ENCODE measurements around the gene NTSR1. TPM values are rescaled to one million over a fixed set of nuclear protein-coding genes. Genes with fewer than 3 reads are reported as not detected.
A peak's percentile ranks its signal among the peaks of the same experiment; 100 is the strongest.

Gene NTSR1
- total and polyA plus RNA-seq, 9 donors = 0.05 to 0.23 (median 0.08) TPM; not detected in 5

DNA sequence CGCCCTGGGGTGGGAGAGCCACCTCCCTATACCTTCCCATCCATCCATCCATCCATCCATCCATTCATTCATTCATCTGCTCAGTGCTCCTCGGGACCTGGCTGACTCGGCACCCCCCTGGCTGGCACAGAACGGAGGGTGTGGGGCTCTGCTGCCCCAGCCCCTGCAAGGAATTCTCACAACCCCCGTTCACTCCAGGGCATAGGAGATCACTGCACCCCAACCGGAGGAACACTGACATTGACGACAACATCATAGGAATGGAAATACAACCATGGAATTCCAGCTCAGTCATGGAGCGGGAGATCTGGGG lies 59.6 kb downstream of the NTSR1 start:
- TF ChIP-seq EP300 (IDR thresholded peaks at IDR 0.05) (no peak), POLR2A (IDR thresholded peaks at IDR 0.05) (no peak)
- TF ChIP-seq, protein P1, sequence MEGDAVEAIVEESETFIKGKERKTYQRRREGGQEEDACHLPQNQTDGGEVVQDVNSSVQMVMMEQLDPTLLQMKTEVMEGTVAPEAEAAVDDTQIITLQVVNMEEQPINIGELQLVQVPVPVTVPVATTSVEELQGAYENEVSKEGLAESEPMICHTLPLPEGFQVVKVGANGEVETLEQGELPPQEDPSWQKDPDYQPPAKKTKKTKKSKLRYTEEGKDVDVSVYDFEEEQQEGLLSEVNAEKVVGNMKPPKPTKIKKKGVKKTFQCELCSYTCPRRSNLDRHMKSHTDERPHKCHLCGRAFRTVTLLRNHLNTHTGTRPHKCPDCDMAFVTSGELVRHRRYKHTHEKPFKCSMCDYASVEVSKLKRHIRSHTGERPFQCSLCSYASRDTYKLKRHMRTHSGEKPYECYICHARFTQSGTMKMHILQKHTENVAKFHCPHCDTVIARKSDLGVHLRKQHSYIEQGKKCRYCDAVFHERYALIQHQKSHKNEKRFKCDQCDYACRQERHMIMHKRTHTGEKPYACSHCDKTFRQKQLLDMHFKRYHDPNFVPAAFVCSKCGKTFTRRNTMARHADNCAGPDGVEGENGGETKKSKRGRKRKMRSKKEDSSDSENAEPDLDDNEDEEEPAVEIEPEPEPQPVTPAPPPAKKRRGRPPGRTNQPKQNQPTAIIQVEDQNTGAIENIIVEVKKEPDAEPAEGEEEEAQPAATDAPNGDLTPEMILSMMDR (IDR thresholded peaks at IDR 0.05) = no peak
- whole genome bisulfite sequencing, 3 donors = 57 to 62% (median 58%) methylated on average over 8 of the region's 8 CpGs
- intact Hi-C loops (cut with DNase I) = no loop called here
- H3K27ac ChIP-seq = no peak overlapping the region
- H3K27me3 ChIP-seq = no peaks in the 10 kb centered on the region
- no peaks in the 10 kb centered on the region for H3K9me3 ChIP-seq
- DNase-seq = no peak
- H3K4me3 ChIP-seq = no peak overlapping the region
- peaks cover 9% of the 10 kb centered on the region for H3K4me1 ChIP-seq (ENCODE audit: insufficient read depth)
- no peaks in the 10 kb centered on the region for H3K36me3 ChIP-seq

DNA sequence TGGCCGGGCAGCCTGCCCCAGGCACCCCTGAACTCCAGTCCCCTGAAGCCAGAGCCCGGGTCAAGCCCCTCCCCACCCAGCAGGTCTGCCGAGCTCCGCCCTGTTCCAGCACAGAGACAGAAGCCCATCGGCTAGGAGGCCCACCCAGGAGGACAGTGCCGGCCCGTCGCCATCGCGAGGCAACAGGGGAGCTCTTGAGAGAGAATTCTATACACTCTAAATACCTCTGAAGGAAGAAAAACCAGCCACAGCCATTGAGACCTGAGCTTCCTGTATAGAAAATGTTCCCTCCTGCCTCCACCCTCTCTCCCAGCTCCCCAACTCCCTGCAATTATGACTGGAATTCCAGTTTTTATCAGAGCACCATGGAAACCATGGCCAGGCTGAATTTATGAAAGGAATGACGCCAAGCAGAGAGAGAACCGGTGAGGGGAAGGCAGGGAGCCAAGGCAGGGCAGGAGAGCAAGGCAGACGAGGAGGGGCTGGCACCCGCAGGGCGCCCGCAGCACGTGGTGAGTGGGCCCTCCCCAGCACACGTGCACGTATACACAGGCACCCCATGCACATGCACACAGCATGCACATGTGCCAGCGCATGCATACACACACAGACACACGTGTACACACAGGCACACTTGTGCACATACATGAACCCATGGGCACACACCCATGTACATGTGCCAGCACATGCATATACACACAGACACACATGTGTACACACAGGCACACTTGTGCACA lies 60.1 kb downstream of the NTSR1 start:
- intact Hi-C loops (cut with DNase I) = no loop called here
- no peak overlapping the region for H3K27ac ChIP-seq
- no peak overlapping the region for H3K4me3 ChIP-seq
- no peaks in the 10 kb centered on the region for H3K9me3 ChIP-seq
- TF ChIP-seq, protein P1 (IDR thresholded peaks at IDR 0.05) = no peak
- no peak for TF ChIP-seq POLR2A (IDR thresholded peaks at IDR 0.05)
- TF ChIP-seq EP300 (IDR thresholded peaks at IDR 0.05) = no peak
- WGBS, 3 donors = 7 to 20% (median 14%) methylated on average over 21 of the region's 21 CpGs
- DNase-seq = peak in 3 of 5 donors; percentile 32 to 76 (median 58)
- no peaks in the 10 kb centered on the region for H3K27me3 ChIP-seq
- H3K4me1 ChIP-seq (ENCODE audit: insufficient read depth) = peaks cover 9% of the 10 kb centered on the region
- H3K36me3 ChIP-seq = no peaks in the 10 kb centered on the region

DNA sequence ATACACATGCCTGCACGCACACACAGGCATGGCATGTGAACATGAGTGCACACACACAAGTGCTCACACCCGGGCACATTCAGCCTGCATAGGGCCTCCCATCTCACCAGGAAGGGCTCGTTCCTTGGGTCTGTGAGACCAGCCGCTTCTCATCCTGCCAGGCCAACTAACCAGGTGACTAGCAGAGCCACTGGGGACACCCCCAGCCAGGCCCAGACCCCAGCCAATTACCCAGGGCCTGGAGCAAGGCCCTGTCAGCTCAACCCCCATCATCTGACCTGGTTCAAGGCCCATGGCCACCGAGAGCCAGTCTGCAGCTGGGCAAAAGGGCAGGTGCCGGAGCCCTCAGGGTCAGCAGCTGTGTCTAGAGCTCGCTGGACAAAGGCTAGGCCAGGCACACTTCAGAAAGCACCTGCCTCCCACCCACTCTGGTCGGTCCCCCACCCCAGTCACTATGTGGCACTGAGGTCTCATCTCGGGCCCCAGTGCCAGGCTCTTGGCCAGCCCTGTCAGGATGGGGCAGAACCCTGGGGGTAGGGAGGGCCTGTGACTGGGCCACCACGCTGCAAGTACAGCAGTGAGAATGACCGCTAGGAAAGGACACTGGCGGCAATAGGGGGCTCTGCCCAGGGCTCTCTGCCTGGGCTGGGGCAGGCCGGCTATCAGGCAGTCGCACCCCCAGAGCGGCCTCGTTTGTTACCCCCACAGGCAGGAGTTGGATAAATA lies 60.9 kb downstream of the NTSR1 start:
- Histone ChIP-seq H3K4me3 (no peak overlapping the region), H3K27ac (no peak overlapping the region), H3K4me1 (ENCODE audit: insufficient read depth) (peaks cover 9% of the 10 kb centered on the region), H3K36me3 (no peaks in the 10 kb centered on the region), H3K9me3 (no peaks in the 10 kb centered on the region), H3K27me3 (no peaks in the 10 kb centered on the region)
- DNase-seq = no peak
- 87 to 88% (median 88%) methylated on average over 16 of the region's 16 CpGs for WGBS, 3 donors
- TF ChIP-seq POLR2A (IDR thresholded peaks at IDR 0.05) (no peak), EP300 (IDR thresholded peaks at IDR 0.05) (no peak)
- TF ChIP-seq, protein P1 (IDR thresholded peaks at IDR 0.05) = no peak
- intact Hi-C loops (cut with DNase I) = no loop called here

DNA sequence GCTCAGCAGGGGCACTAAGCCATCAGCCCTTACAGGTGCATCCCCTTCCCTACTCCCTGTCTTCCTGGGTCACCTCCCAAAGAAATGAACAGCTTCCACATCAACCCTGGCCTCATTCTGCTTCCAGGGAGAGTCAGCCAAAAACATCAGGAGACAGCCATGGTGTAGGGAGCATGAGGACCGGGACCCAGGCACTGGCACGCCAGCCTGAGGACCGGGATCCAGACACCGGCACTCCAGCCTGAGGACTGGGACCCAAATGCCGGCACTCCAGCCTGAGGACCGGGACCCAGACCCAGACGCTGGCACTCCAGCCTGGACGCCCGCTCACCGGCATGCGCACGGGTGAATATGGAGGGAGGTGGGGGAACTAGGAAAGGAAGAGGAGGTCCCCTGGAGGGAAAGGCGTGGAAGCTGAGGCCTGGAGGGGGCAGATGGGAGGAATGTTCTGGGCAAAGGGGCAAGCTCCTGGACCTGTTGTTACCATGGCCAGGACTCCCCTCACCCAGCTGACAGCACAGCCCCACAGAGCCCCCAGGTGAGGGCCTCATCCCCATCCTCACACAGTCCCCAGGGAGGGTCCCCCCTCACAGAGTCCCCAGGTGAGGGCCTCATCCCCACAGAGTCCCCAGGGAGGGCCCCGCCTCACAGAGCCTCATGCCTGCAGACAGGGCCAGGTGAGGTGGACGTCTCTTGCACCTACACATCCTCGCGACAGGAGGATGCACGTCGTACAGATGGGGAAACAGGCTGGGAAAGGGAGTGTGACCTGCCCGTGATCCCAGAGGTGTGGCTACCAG lies 61.7 kb downstream of the NTSR1 start:
- Histone ChIP-seq H3K4me1 (ENCODE audit: insufficient read depth) (peaks cover 9% of the 10 kb centered on the region), H3K9me3 (no peaks in the 10 kb centered on the region), H3K27ac (no peak overlapping the region), H3K36me3 (no peaks in the 10 kb centered on the region), H3K4me3 (no peak overlapping the region), H3K27me3 (no peaks in the 10 kb centered on the region)
- 93% methylated on average over 20 of the region's 20 CpGs for WGBS, 3 donors
- intact Hi-C loops (cut with DNase I) = no loop called here
- DNase-seq = no peak
- TF ChIP-seq, protein P1 (IDR thresholded peaks at IDR 0.05) = no peak
- TF ChIP-seq POLR2A (IDR thresholded peaks at IDR 0.05) = no peak
- no peak for TF ChIP-seq EP300 (IDR thresholded peaks at IDR 0.05)

Data from ovary (tissue), 9 donors.